Hematopoietic multipotent progenitor cell treated with erythropoietin and hydrocortisone succinate and interleukin-3 and kit ligand, for 4 days (in vitro differentiated cells): ENCODE results near the gene NPAS3.

ENCODE experiments used
- DNase-seq: peaks from one replicate; pipeline ENCODE4 v3.0.0-alpha.2; 2015

NPAS3 gene

GRCh38 chr14:33780035-33780434 lies 841.4 kb downstream of the NPAS3 start:
- DNase-seq, result no peak

- DNase-seq, result no peak
Measured at GRCh38 chr14:33781236-33781635, 842.6 kb downstream of the NPAS3 start.

- no peak for DNase-seq
Measured at GRCh38 chr14:33782923-33783322, 844.2 kb downstream of the NPAS3 start.

GRCh38 chr14:33786091-33786825 lies 847.6 kb downstream of the NPAS3 start:
- DNase-seq, result no peak

- no peak for DNase-seq
Measured at GRCh38 chr14:33788161-33788560, 849.5 kb downstream of the NPAS3 start.

GRCh38 chr14:33790996-33791395 lies 852.3 kb downstream of the NPAS3 start:
- no peak for DNase-seq

GRCh38 chr14:33792009-33792719 lies 853.5 kb downstream of the NPAS3 start:
- DNase-seq, result no peak

GRCh38 chr14:33792720-33793368 lies 854.2 kb downstream of the NPAS3 start:
- DNase-seq, result peak; percentile 86

- no peak for DNase-seq
Measured at GRCh38 chr14:33793398-33794110, 854.9 kb downstream of the NPAS3 start.

- DNase-seq, result no peak
Measured at GRCh38 chr14:33794791-33795305, 856.2 kb downstream of the NPAS3 start.

GRCh38 chr14:33796356-33796755 lies 857.7 kb downstream of the NPAS3 start:
- no peak for DNase-seq

- DNase-seq, result peak; percentile 33
Measured at GRCh38 chr14:33799705-33800570, 861.3 kb downstream of the NPAS3 start.

- no peak for DNase-seq
Measured at GRCh38 chr14:33800735-33801163, 862.1 kb downstream of the NPAS3 start.

- DNase-seq, result no peak
Measured at GRCh38 chr14:33802737-33803136, 864.1 kb downstream of the NPAS3 start.

- DNase-seq, result no peak
Measured at GRCh38 chr14:33805593-33805992, 866.9 kb downstream of the NPAS3 start.

- no peak for DNase-seq
Measured at GRCh38 chr14:33806905-33807304, 868.2 kb downstream of the NPAS3 start.

GRCh38 chr14:33808187-33808586 lies 869.5 kb downstream of the NPAS3 start:
- DNase-seq, result no peak

- DNase-seq, result no peak
Measured at GRCh38 chr14:33809396-33809981, 870.8 kb downstream of the NPAS3 start.

GRCh38 chr14:33810308-33810707 lies 871.6 kb downstream of the NPAS3 start:
- DNase-seq, result peak; percentile 19

- peak; percentile 70 for DNase-seq
Measured at GRCh38 chr14:33811721-33812120, 873.0 kb downstream of the NPAS3 start.

GRCh38 chr14:33812181-33812580 lies 873.5 kb downstream of the NPAS3 start:
- peak; percentile 66 for DNase-seq

GRCh38 chr14:33812601-33813000 lies 873.9 kb downstream of the NPAS3 start:
- DNase-seq, result peak; percentile 43
